Measurements from ENCODE around the gene NQO1.
A peak's percentile ranks its signal among the peaks of the same experiment; 100 is the strongest.

The NQO1 gene

DNA sequence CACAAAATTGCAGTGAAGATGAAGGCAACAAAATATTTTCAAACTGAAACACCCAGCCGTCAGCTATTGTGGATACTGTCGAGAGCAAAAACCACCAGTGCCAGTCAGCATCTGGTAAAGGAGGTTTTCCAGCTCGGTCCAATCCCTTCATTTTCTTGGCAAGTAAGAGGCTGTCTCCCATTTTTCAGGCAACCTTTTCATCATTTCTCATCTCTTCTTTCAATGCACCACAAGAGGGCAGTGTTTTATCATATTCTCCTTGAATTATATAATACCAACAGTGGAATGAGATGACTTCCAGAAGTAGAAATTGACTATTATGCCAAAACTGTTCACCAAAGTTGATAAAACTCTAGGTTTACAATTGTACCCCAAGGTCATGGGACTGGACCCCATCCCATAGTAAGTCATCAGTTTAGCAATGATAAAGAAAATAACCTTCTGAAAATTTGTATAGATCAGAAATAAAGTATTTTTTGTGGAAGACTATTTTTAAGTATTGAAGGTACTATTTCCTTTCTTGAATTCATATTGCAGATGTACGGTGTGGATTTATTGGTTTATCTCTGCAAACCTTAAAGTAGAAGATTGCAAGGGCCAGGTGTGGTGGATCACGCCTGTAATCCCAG is 16.8 kb downstream of the NQO1 start:
- ChIA-PET POLR2A (interaction anchor here (4.0 kb wide), 1 partner anchor 45 kb away, joined by 10 read pairs; the partner anchor contains the start of gene NOB1), CTCF (interaction anchor here (0.6 to 3.7 kb wide), 15 partner anchors 11 to 545 kb away, joined by 3 to 37 read pairs (median 4); partner anchors contain the start of gene NOB1)
- Histone ChIP-seq H3K4me3 (ENCODE audit: low read depth, low read length) (no peak overlapping the region), H3K27ac (ENCODE audit: extremely low read depth, low read depth, low read length) (no peak overlapping the region), H3K4me1 (ENCODE audit: control insufficient read depth, insufficient read depth, low read length) (no peaks in the 10 kb centered on the region), H3K36me3 (ENCODE audit: control insufficient read depth in 2 of 2, insufficient read depth in 1 of 2, low read length in 2 of 2) (peaks cover 0 to 26% of the 10 kb centered on the region in 2 experiments; a peak in 2 of 3 replicates), H3K9me3 (ENCODE audit: control insufficient read depth, insufficient read depth, low read depth, low read length) (no peaks in the 10 kb centered on the region)
- TF ChIP-seq ZNF280C (tag by site-specific recombination; IDR thresholded peaks at IDR 0.05) (no peak), ZNF23 (tag by site-specific recombination; IDR thresholded peaks at IDR 0.05; ENCODE audit: borderline replicate concordance) (no peak), ZNF10 (tag by site-specific recombination; IDR thresholded peaks at IDR 0.05) (0 out of 2 replicates have a peak, but pooled peaks have one; percentile 15), ZNF660 (tag by site-specific recombination; IDR thresholded peaks at IDR 0.05) (peak; percentile 82), TCF7L2 (IDR thresholded peaks at IDR 0.05; ENCODE audit: borderline replicate concordance, low read depth, low read length) (no peak), KLF7 (tag by site-specific recombination; IDR thresholded peaks at IDR 0.05; ENCODE audit: borderline replicate concordance) (no peak), ZNF776 (tag by site-specific recombination; IDR thresholded peaks at IDR 0.05; ENCODE audit: borderline replicate concordance) (no peak), ZNF654 (tag by site-specific recombination; IDR thresholded peaks at IDR 0.05; ENCODE audit: low read depth) (peak; percentile 87), ZNF16 (tag by site-specific recombination; IDR thresholded peaks at IDR 0.05; ENCODE audit: low read depth) (no peak)
- TF ChIP-seq, protein P1, sequence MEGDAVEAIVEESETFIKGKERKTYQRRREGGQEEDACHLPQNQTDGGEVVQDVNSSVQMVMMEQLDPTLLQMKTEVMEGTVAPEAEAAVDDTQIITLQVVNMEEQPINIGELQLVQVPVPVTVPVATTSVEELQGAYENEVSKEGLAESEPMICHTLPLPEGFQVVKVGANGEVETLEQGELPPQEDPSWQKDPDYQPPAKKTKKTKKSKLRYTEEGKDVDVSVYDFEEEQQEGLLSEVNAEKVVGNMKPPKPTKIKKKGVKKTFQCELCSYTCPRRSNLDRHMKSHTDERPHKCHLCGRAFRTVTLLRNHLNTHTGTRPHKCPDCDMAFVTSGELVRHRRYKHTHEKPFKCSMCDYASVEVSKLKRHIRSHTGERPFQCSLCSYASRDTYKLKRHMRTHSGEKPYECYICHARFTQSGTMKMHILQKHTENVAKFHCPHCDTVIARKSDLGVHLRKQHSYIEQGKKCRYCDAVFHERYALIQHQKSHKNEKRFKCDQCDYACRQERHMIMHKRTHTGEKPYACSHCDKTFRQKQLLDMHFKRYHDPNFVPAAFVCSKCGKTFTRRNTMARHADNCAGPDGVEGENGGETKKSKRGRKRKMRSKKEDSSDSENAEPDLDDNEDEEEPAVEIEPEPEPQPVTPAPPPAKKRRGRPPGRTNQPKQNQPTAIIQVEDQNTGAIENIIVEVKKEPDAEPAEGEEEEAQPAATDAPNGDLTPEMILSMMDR (tag by site-specific recombination; IDR thresholded peaks at IDR 0.05), result peak; percentile 40; the same call in 1 of the 2 replicates
- TF ChIP-seq, protein P2, sequence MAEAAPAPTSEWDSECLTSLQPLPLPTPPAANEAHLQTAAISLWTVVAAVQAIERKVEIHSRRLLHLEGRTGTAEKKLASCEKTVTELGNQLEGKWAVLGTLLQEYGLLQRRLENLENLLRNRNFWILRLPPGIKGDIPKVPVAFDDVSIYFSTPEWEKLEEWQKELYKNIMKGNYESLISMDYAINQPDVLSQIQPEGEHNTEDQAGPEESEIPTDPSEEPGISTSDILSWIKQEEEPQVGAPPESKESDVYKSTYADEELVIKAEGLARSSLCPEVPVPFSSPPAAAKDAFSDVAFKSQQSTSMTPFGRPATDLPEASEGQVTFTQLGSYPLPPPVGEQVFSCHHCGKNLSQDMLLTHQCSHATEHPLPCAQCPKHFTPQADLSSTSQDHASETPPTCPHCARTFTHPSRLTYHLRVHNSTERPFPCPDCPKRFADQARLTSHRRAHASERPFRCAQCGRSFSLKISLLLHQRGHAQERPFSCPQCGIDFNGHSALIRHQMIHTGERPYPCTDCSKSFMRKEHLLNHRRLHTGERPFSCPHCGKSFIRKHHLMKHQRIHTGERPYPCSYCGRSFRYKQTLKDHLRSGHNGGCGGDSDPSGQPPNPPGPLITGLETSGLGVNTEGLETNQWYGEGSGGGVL (tag by site-specific recombination; IDR thresholded peaks at IDR 0.05), result no peak
- TF ChIP-seq, protein P3, sequence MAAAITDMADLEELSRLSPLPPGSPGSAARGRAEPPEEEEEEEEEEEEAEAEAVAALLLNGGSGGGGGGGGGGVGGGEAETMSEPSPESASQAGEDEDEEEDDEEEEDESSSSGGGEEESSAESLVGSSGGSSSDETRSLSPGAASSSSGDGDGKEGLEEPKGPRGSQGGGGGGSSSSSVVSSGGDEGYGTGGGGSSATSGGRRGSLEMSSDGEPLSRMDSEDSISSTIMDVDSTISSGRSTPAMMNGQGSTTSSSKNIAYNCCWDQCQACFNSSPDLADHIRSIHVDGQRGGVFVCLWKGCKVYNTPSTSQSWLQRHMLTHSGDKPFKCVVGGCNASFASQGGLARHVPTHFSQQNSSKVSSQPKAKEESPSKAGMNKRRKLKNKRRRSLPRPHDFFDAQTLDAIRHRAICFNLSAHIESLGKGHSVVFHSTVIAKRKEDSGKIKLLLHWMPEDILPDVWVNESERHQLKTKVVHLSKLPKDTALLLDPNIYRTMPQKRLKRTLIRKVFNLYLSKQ (tag by site-specific recombination; IDR thresholded peaks at IDR 0.05; ENCODE audit: borderline replicate concordance), result no peak

DNA sequence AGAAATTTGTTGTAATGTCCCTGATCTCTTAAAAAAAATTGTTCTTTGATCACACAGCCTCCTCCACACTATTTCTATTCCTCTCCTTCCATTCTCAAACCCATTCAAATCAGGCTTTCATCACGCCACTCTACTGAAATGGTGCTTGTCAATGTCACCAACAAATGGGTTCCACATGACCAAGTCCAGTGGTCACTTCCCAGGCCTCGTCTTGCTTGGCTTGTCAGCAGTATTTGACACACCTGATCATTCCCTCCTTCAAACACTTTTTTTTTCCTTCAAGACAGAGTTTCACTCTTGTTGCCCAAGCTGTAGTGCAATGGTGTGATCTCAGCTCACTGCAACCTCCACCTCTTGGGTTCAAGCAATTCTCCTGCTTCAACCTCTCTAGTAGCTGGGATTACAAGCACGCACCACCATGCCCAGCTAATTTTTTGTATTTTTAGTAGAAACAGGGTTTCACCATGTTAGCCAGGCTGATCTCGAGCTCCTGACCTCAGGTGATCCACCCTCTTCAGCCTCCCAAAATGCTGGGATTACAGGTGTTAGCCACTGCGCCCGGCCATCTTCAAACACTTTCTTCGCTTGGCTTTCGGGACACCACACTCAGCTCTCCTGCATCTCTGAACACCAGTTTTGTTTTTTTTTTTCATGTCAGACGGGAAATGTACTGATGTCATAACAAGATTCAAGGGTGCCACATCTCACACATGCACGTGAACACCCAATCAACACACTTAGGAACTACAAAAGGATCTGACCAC is 18.3 kb downstream of the NQO1 start:
- POLR2A ChIA-PET, result interaction anchor here (0.6 to 4.0 kb wide), 2 partner anchors 47 to 178 kb away, joined by 5 to 10 read pairs; partner anchors contain the start of gene NOB1
- H3K27ac ChIP-seq (ENCODE audit: extremely low read depth, low read depth, low read length), result no peak overlapping the region

More for the DNA sequence above, 18.3 kb downstream of the NQO1 start:
- H3K9me3 ChIP-seq (ENCODE audit: control insufficient read depth, insufficient read depth, low read depth, low read length), result no peaks in the 10 kb centered on the region
- no peak for TF ChIP-seq IKZF3 (tag by site-specific recombination; IDR thresholded peaks at IDR 0.05)
- no peak for TF ChIP-seq ZBTB20 (tag by site-specific recombination; IDR thresholded peaks at IDR 0.05)
- no peak for TF ChIP-seq ZNF776 (tag by site-specific recombination; IDR thresholded peaks at IDR 0.05; ENCODE audit: borderline replicate concordance)
- TF ChIP-seq MEIS1 (CRISPR knock-in tag; IDR thresholded peaks at IDR 0.05; ENCODE audit: borderline replicate concordance), result no peak
- H3K36me3 ChIP-seq (ENCODE audit: control insufficient read depth in 2 of 2, insufficient read depth in 1 of 2, low read length in 2 of 2), result peaks cover 0 to 25% of the 10 kb centered on the region in 2 experiments; a peak in 2 of 3 replicates
- no peaks in the 10 kb centered on the region for H3K4me1 ChIP-seq (ENCODE audit: control insufficient read depth, insufficient read depth, low read length)
- CTCF ChIA-PET, result interaction anchor here (0.6 to 3.7 kb wide), 7 partner anchors 17 to 312 kb away, joined by 3 to 37 read pairs (median 5); partner anchors contain the start of gene NOB1
- no peak overlapping the region for H3K4me3 ChIP-seq (ENCODE audit: low read depth, low read length)

Measured in HEK293 (cell line).